ENCODE data around the gene CTNND2.

DNA sequence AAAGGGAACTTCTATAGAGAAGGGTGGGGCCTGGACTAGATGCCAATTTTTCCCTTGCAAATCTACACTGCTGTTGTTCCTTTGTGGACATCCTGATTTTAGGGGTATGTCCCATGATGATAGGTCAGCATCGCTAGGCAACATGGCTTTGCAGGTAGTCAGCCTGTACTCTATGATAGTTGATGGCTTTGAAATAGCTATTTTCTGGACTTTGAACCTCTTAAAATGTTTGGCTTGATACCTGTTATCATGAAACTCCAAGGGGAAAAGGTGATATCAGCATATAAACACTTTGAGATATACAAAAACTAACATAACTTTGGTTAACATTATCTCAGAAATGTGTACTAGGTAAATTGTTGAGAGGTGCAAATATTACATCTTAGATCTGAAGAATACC lies 533.2 kb downstream of the CTNND2 start:
- TF ChIP-seq, protein P1, sequence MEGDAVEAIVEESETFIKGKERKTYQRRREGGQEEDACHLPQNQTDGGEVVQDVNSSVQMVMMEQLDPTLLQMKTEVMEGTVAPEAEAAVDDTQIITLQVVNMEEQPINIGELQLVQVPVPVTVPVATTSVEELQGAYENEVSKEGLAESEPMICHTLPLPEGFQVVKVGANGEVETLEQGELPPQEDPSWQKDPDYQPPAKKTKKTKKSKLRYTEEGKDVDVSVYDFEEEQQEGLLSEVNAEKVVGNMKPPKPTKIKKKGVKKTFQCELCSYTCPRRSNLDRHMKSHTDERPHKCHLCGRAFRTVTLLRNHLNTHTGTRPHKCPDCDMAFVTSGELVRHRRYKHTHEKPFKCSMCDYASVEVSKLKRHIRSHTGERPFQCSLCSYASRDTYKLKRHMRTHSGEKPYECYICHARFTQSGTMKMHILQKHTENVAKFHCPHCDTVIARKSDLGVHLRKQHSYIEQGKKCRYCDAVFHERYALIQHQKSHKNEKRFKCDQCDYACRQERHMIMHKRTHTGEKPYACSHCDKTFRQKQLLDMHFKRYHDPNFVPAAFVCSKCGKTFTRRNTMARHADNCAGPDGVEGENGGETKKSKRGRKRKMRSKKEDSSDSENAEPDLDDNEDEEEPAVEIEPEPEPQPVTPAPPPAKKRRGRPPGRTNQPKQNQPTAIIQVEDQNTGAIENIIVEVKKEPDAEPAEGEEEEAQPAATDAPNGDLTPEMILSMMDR (IDR thresholded peaks at IDR 0.05): no peak
- no peak for TF ChIP-seq POLR2A (IDR thresholded peaks at IDR 0.05; ENCODE audit: low read depth)

All from esophagus muscularis mucosa (tissue), 3 donors.